Glomerular endothelial cell (primary cell): ENCODE data around the gene NPAS2. TPM values are rescaled to one million over a fixed set of nuclear protein-coding genes. Genes with fewer than 3 reads are reported as not detected.

Experiments used
- DNase-seq: peaks from one replicate; pipeline ENCODE4 v3.0.0-alpha.2; 2011; ENCODE audit warnings: low read depth, low spot score; ENCODE audit errors: extremely low read depth
- total RNA-seq: library from RNA; depleted of rRNA; stranded (reverse); fragments of >200 nt; gene quantifications from 2 replicates; pipeline ENCODE4 v1.2.3, GENCODE V29; 2015

NPAS2 gene
- total RNA-seq, 1 donor from 2014 or later = 15.8 TPM

GRCh38 chr2:100960688-100961087 lies 140.7 kb downstream of the NPAS2 start:
- no peak for DNase-seq

- DNase-seq = no peak
Observed at GRCh38 chr2:100962366-100963025, 142.6 kb downstream of the NPAS2 start.

GRCh38 chr2:100963026-100963375 lies 143.1 kb downstream of the NPAS2 start:
- DNase-seq = no peak

- DNase-seq = no peak
Observed at GRCh38 chr2:100964222-100964621, 144.3 kb downstream of the NPAS2 start.

- no peak for DNase-seq
Observed at GRCh38 chr2:100964681-100965169, 144.8 kb downstream of the NPAS2 start.

DNA sequence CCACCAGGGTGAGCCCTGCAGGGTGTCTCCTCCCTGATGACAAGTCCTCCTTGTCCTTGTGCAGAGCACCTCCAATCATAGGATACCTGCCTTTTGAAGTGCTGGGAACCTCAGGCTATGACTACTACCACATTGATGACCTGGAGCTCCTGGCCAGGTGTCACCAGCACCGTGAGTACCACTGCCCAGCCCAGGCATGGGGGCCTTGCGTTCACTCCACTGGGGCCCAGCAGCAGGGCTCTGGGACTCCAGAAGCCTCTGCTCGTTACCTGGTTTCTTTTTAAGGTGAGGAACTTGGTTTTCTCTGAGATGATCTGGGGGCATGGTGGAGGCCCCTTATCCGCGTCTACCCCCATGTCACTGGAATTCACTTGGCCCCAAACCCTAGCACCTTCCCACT lies 145.7 kb downstream of the NPAS2 start:
- DNase-seq = no peak

- no peak for DNase-seq
Observed at GRCh38 chr2:100967716-100968115, 147.8 kb downstream of the NPAS2 start.

DNA sequence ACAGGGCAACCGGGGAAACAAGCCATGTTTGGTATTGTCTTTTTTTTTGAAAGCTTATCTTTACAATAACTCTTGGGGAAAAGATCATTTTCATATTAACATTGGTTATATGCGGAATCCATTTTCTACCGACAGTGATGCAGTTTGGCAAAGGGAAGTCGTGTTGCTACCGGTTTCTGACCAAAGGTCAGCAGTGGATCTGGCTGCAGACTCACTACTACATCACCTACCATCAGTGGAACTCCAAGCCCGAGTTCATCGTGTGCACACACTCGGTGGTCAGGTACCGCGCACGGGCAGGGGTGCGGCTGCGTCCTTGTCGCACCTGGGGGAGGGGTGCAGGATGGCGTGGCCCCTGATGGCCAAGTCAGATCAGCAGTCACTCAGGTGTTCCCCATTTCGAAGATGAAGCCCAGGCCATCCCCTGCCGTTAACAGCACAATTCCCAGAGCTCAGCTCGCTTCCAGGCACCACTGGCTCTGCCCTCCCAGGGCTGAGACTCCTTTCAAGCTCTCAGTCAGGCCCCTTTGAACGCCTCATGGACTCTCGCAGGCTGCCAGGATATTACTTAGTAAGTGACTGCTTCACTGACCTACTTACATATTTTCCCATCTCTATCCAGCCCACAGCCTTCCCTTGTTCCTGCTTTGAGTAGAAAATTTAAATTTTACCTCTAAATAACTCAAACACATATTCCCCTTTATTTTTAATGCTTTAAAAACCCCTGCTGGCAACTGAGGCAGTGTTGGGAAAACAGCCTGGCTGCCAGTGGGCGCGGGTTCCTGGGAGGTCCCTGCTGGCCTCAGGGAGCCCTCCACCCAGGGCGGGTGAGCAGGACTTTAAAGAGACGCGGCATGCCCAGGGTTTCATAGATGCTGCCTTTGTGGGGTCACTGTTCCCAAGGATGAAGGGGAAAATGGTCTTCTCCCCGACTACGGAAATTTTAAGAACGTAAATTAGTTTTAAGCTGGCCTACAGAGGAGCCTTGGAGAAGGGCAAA lies 148.5 kb downstream of the NPAS2 start:
- no peak for DNase-seq

- no peak for DNase-seq
Observed at GRCh38 chr2:100969998-100970397, 150.1 kb downstream of the NPAS2 start.

GRCh38 chr2:100971221-100971620 lies 151.3 kb downstream of the NPAS2 start:
- DNase-seq = no peak

DNA sequence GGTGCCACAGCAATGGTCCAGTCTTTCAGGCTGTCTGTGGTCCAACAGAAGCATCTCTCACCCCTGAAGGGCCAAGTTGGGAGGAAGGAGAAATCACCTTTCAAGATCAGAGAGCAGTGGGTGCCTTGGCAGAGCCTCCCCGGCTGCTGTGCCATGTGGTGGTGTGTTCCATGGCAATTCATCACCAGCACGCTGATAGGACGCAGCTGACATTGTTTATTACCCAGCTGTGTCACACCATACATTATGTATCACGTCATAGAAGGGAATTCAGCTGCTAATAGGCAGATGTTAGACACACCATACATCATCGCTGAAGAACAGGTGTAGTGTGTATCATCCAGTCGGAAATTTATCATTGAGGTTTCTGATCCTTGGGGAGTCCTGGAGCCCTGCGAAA lies 152.5 kb downstream of the NPAS2 start:
- DNase-seq = no peak

DNA sequence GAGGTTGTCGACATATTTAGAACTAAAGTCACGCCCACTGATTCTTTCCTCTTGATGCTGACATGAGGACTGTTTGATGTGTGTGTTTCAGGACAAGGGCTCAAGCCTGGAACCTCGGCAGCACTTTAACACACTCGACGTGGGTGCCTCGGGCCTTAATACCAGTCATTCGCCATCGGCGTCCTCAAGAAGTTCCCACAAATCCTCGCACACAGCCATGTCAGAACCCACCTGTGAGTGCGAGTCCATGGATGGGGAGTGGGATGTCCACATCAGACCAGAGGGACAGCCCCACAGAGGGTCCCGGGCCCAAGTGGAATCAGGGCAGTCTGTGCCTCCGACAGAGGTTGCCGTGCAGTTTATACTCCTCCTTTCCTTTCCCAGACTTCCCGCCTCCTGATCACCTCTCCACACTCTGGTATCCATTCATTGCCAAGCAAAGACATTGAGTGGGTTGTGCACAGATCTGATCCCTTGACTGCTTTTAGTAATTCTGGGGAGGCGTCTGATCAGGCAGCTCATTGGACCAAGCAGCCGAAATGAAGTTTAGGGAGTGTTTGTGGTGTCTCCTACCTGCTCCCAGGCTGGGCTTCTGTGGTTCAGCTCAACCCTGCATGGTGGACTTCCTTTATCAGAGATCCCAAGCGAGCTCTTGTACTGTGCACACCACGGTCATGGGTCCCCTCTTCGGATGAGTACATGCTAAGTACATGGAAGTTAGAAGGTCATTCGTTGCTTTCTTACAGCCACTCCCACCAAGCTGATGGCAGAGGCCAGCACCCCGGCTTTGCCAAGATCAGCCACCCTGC lies 155.0 kb downstream of the NPAS2 start:
- DNase-seq = no peak

DNA sequence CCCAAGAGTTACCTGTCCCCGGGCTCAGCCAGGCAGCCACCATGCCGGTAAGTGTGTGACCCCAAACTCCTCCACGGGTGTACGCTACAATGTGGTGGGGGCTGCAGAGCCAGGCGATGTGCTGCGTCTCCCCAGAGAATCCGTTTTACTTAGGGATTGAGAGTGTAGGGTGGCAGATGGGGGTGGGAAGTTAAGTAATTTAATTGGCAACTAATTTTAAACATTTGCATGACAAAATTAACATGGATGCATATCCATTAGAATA lies 155.5 kb downstream of the NPAS2 start:
- no peak for DNase-seq

DNA sequence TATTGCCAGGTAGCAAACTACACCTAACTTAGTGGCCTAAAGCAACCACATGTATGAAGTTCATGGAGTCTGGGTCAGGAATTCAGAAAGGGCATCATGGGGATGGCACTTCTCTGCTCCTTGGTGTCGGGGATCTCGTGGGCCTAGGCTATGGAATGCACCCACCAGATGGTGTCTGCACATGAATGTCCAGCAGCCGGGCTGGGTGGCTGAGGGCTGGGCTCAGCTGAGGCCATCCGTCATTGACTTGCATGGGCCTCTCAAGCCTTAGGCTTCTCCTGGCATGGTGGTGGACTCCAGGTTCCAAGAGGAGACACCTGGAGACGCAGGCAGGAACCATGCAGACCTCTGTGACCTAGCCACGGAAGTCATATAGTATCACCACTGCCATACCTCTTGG lies 156.1 kb downstream of the NPAS2 start:
- DNase-seq = no peak

DNA sequence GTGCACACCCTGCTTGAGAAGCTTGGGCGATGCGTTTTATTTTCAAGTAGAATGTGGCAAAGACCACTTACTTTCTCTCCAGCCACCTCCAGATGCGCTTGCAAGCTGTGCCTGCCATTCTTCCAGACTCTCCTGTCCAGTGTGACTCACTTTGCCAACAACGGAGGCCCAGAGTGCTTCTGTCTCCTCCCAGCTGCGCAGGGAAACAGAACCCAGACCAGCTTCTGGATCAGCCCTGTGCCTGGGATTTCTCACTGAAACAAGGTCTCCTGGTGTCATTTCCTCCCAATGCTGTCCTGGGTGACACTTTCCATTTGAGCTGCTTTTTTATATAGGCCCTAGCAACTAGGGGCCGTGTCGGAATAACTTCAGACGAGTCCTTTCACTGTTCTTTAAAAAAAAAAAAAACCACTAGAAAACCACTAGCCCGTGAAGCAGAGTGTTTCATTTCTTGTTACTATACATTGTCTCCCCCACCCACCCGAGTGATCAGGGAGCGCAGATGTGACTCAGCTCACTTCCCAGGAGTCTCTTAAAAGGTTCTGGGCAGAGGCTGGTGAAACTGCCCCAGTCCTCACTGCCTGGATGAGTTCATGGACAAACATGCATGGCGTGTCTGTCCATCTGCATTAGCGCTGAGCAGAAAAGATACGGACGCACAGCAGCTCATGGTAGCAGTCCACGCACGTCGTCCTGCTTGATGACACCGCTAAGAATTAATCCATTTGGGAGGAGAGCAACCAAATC lies 156.9 kb downstream of the NPAS2 start:
- DNase-seq = no peak

GRCh38 chr2:100977511-100977910 lies 157.6 kb downstream of the NPAS2 start:
- no peak for DNase-seq

DNA sequence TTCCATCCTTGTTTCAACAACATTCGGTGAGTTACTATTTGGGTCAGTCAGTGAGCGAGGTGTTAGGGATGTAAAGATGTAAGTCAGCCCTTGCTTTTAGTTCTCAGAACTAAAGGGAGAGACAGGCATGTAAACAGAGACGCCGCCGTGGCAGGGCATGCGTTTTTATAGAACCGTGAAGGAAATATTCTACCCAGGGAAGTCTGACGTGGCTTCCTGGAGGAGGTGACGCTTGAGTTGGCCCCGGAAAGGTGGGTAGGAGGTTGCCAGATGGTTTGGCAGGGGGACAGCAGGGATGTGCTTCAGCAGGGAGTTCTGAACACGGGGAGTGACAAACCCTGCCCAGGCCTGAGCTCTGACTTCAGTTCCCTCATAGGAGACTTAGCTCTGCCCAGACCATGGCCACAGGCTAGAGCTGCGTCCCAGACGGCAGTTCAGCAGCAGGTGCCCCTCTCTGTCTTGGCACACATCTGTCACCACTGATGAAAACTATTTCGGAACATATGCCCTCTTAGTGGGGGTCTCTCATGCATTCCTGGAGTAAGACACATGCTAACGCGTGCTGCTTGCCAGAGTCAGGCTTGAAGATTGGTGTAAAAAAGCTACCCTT lies 158.7 kb downstream of the NPAS2 start:
- DNase-seq = no peak

DNA sequence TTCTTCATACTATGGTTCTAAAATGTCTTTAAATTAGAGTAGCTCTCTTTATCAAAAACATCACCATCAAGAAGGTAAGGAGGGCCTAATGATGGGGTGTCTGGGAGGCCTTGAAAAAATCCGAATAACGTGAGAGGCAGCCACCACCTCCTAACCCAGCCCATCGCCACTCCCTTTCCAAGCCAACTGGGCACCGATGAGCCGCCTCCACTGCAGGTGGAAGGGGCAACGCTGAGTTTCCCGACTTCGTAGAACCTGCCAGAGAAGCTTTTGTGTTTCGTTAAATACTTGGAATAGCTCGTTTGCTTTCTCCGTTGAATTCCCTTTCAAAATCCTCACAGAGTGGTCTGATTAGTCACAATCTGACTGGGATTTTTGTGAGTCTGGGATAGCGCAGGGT lies 160.1 kb downstream of the NPAS2 start:
- no peak for DNase-seq

- DNase-seq = no peak
Observed at GRCh38 chr2:100981011-100981410, 161.1 kb downstream of the NPAS2 start.

DNA sequence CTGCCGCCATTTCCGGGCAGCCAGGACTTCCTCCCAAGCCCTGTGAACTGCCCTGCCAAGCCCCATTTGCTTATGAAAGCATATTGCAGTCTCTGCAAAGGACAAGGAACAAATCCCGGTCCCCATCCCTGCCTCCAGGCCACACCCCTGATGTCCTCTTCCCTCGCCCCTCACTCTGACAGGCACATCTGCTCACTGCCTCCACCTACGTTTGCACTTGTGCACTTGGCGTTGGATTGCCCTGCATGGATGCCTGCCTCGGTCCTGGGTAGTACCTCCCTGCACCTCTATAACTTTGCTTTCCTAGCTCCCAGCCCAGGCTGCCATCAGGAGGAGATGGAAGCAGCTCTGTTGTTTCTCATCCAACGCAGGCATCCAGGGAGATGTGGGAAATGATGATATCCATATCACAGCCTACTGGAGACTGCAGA lies 162.5 kb downstream of the NPAS2 start:
- DNase-seq = no peak
